ENCODE data around the gene AIG1. TPM values are rescaled to one million over a fixed set of nuclear protein-coding genes. Genes with fewer than 3 reads are reported as not detected.

Gene AIG1
- total and polyA plus RNA-seq, 2 of the 13 experiments (the other 11 are each of a cell fraction or from before 2014, with no cell fraction given): 115 to 197 TPM

DNA sequence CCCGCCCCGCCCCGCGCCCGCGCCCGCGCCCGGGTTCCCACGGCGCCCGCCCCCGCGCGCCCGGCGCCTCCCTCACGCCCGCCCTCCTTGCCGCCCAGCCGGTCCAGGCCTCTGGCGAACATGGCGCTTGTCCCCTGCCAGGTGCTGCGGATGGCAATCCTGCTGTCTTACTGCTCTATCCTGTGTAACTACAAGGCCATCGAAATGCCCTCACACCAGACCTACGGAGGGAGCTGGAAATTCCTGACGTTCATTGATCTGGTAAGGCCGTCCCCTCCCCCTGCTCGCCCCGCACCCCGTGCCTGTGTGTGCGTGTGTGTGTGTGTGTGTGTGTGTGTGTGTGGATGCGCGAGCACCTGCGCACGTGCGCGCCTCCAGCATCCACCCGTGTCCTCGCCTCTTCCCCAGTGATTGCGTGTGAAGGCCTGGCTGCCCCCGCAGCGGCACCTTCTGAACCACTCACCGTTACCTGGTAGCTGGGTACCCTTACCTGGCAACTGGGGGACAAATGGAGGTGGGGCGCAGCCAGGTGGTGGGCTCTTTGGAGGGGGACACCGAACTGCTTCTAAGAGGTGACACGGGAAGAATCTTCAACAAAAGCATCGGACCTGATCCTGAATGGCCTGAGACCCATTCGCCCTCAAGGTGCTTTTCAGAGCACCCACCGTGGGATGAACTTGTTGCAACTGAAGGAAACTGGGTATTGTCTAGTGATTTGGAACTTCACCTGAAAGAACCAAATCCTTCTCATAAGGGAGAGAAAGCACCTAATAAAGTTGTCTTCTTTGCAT is at the start of gene AIG1 (continued):
- TF ChIP-seq, protein P1, sequence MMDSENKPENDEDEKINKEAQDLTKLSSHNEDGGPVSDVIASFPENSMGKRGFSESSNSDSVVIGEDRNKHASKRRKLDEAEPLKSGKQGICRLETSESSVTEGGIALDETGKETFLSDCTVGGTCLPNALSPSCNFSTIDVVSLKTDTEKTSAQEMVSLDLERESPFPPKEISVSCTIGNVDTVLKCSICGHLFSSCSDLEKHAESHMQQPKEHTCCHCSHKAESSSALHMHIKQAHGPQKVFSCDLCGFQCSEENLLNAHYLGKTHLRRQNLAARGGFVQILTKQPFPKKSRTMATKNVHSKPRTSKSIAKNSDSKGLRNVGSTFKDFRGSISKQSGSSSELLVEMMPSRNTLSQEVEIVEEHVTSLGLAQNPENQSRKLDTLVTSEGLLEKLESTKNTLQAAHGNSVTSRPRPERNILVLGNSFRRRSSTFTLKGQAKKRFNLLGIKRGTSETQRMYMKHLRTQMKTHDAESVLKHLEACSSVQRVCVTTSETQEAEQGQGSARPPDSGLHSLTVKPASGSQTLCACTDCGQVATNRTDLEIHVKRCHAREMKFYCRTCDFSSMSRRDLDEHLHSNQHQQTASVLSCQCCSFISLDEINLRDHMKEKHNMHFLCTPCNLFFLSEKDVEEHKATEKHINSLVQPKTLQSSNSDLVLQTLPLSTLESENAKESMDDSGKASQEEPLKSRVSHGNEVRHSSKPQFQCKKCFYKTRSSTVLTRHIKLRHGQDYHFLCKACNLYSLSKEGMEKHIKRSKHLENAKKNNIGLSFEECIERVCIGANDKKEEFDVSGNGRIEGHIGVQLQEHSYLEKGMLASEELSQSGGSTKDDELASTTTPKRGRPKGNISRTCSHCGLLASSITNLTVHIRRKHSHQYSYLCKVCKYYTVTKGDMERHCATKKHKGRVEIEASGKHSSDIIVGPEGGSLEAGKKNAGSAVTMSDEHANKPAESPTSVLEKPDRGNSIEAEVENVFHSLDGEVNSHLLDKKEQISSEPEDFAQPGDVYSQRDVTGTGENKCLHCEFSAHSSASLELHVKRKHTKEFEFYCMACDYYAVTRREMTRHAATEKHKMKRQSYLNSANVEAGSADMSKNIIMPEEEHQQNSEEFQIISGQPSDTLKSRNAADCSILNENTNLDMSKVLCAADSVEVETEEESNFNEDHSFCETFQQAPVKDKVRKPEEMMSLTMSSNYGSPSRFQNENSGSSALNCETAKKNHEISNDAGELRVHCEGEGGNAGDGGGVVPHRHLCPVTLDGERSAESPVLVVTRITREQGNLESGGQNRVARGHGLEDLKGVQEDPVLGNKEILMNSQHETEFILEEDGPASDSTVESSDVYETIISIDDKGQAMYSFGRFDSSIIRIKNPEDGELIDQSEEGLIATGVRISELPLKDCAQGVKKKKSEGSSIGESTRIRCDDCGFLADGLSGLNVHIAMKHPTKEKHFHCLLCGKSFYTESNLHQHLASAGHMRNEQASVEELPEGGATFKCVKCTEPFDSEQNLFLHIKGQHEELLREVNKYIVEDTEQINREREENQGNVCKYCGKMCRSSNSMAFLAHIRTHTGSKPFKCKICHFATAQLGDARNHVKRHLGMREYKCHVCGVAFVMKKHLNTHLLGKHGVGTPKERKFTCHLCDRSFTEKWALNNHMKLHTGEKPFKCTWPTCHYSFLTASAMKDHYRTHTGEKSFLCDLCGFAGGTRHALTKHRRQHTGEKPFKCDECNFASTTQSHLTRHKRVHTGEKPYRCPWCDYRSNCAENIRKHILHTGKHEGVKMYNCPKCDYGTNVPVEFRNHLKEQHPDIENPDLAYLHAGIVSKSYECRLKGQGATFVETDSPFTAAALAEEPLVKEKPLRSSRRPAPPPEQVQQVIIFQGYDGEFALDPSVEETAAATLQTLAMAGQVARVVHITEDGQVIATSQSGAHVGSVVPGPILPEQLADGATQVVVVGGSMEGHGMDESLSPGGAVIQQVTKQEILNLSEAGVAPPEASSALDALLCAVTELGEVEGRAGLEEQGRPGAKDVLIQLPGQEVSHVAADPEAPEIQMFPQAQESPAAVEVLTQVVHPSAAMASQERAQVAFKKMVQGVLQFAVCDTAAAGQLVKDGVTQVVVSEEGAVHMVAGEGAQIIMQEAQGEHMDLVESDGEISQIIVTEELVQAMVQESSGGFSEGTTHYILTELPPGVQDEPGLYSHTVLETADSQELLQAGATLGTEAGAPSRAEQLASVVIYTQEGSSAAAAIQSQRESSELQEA (CRISPR knock-in tag; IDR thresholded peaks at IDR 0.05; ENCODE audit: not compliant biosample characterization): peak; percentile 69
- peak; percentile 67 for TF ChIP-seq MED8 (CRISPR knock-in tag; IDR thresholded peaks at IDR 0.05; ENCODE audit: insufficient replicate concordance)
- TF ChIP-seq ZFY (CRISPR knock-in tag; IDR thresholded peaks at IDR 0.05): peak; percentile 77
- TF ChIP-seq, protein P2, sequence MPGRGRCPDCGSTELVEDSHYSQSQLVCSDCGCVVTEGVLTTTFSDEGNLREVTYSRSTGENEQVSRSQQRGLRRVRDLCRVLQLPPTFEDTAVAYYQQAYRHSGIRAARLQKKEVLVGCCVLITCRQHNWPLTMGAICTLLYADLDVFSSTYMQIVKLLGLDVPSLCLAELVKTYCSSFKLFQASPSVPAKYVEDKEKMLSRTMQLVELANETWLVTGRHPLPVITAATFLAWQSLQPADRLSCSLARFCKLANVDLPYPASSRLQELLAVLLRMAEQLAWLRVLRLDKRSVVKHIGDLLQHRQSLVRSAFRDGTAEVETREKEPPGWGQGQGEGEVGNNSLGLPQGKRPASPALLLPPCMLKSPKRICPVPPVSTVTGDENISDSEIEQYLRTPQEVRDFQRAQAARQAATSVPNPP (CRISPR knock-in tag; IDR thresholded peaks at IDR 0.05): peak; percentile 10; the same call in 1 of the 2 replicates
- peak; percentile 35; the same call in 1 of the 2 replicates for TF ChIP-seq ZNF235 (CRISPR knock-in tag; IDR thresholded peaks at IDR 0.05; ENCODE audit: borderline replicate concordance)
- 0 out of 2 replicates have a peak, but pooled peaks have one; percentile 23 for TF ChIP-seq ZNF205 (CRISPR knock-in tag; IDR thresholded peaks at IDR 0.05)
- 0 out of 2 replicates have a peak, but pooled peaks have one; percentile 55 for TF ChIP-seq ZNF841 (CRISPR knock-in tag; IDR thresholded peaks at IDR 0.05; ENCODE audit: borderline replicate concordance)
- 0 out of 2 replicates have a peak, but pooled peaks have one; percentile 18 for TF ChIP-seq MED13 (CRISPR knock-in tag; IDR thresholded peaks at IDR 0.05)
- TF ChIP-seq, protein P3, sequence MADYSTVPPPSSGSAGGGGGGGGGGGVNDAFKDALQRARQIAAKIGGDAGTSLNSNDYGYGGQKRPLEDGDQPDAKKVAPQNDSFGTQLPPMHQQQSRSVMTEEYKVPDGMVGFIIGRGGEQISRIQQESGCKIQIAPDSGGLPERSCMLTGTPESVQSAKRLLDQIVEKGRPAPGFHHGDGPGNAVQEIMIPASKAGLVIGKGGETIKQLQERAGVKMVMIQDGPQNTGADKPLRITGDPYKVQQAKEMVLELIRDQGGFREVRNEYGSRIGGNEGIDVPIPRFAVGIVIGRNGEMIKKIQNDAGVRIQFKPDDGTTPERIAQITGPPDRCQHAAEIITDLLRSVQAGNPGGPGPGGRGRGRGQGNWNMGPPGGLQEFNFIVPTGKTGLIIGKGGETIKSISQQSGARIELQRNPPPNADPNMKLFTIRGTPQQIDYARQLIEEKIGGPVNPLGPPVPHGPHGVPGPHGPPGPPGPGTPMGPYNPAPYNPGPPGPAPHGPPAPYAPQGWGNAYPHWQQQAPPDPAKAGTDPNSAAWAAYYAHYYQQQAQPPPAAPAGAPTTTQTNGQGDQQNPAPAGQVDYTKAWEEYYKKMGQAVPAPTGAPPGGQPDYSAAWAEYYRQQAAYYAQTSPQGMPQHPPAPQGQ (CRISPR knock-in tag; IDR thresholded peaks at IDR 0.05; ENCODE audit: borderline replicate concordance): 0 out of 2 replicates have a peak, but pooled peaks have one; percentile 73
- TF ChIP-seq KLF12 (CRISPR knock-in tag; IDR thresholded peaks at IDR 0.05; ENCODE audit: borderline replicate concordance): no peak
- TF ChIP-seq ZC3H4 (CRISPR knock-in tag; IDR thresholded peaks at IDR 0.05; ENCODE audit: borderline replicate concordance): peak; percentile 83; the same call in 1 of the 2 replicates
- TF ChIP-seq, protein P4, sequence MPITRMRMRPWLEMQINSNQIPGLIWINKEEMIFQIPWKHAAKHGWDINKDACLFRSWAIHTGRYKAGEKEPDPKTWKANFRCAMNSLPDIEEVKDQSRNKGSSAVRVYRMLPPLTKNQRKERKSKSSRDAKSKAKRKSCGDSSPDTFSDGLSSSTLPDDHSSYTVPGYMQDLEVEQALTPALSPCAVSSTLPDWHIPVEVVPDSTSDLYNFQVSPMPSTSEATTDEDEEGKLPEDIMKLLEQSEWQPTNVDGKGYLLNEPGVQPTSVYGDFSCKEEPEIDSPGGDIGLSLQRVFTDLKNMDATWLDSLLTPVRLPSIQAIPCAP (CRISPR knock-in tag; IDR thresholded peaks at IDR 0.05; ENCODE audit: low read depth): 0 out of 2 replicates have a peak, but pooled peaks have one; percentile 34
- TF ChIP-seq, protein P5, sequence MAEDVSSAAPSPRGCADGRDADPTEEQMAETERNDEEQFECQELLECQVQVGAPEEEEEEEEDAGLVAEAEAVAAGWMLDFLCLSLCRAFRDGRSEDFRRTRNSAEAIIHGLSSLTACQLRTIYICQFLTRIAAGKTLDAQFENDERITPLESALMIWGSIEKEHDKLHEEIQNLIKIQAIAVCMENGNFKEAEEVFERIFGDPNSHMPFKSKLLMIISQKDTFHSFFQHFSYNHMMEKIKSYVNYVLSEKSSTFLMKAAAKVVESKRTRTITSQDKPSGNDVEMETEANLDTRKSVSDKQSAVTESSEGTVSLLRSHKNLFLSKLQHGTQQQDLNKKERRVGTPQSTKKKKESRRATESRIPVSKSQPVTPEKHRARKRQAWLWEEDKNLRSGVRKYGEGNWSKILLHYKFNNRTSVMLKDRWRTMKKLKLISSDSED (CRISPR knock-in tag; IDR thresholded peaks at IDR 0.05): 0 out of 2 replicates have a peak, but pooled peaks have one; percentile 60

All from HepG2 (cell line).